Measurements from ENCODE around the gene MMEL1.
"Not testable (repeated sequence)": the region's sequence is repeated elsewhere in the genome, so short reads cannot be mapped to it uniquely, and the experiment has no call there.

DNA sequence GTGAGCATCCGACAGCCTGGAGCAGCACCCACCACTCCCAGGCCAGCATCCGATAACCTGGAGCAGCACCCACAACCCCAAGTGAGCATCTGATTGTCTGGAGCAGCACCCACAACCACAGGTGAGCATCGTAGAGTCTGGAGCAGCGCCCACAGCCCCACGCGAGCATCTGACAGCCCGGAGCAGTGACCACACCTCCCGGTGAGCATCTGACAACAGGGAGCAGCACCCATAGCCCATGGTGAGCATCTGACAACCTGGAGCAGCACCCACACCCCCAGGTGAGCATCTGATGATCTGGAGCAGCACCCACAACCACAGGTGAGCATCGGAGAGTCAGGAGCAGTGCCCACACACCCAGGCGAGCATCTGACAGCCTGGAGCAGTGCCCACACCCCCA is 25.1 kb upstream of the MMEL1 start:
- not testable (repeated sequence) for TF ChIP-seq ZNF671 (CRISPR knock-in tag; IDR thresholded peaks at IDR 0.05); ZNF138 (CRISPR knock-in tag; conservative IDR thresholded peaks at IDR 0.05); PRRX2 (CRISPR knock-in tag; IDR thresholded peaks at IDR 0.05); NR3C1 (CRISPR knock-in tag; conservative IDR thresholded peaks at IDR 0.05; ENCODE audit: low read depth); FOXP1 (CRISPR knock-in tag; IDR thresholded peaks at IDR 0.05; ENCODE audit: borderline replicate concordance)
- TF ChIP-seq, protein P1, sequence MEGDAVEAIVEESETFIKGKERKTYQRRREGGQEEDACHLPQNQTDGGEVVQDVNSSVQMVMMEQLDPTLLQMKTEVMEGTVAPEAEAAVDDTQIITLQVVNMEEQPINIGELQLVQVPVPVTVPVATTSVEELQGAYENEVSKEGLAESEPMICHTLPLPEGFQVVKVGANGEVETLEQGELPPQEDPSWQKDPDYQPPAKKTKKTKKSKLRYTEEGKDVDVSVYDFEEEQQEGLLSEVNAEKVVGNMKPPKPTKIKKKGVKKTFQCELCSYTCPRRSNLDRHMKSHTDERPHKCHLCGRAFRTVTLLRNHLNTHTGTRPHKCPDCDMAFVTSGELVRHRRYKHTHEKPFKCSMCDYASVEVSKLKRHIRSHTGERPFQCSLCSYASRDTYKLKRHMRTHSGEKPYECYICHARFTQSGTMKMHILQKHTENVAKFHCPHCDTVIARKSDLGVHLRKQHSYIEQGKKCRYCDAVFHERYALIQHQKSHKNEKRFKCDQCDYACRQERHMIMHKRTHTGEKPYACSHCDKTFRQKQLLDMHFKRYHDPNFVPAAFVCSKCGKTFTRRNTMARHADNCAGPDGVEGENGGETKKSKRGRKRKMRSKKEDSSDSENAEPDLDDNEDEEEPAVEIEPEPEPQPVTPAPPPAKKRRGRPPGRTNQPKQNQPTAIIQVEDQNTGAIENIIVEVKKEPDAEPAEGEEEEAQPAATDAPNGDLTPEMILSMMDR (IDR thresholded peaks at IDR 0.05), result not testable (repeated sequence)
- TF ChIP-seq, protein P2, sequence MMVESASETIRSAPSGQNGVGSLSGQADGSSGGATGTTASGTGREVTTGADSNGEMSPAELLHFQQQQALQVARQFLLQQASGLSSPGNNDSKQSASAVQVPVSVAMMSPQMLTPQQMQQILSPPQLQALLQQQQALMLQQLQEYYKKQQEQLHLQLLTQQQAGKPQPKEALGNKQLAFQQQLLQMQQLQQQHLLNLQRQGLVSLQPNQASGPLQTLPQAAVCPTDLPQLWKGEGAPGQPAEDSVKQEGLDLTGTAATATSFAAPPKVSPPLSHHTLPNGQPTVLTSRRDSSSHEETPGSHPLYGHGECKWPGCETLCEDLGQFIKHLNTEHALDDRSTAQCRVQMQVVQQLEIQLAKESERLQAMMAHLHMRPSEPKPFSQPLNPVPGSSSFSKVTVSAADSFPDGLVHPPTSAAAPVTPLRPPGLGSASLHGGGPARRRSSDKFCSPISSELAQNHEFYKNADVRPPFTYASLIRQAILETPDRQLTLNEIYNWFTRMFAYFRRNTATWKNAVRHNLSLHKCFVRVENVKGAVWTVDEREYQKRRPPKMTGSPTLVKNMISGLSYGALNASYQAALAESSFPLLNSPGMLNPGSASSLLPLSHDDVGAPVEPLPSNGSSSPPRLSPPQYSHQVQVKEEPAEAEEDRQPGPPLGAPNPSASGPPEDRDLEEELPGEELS (CRISPR knock-in tag; IDR thresholded peaks at IDR 0.05), result not testable (repeated sequence)
- TF ChIP-seq, protein P3, sequence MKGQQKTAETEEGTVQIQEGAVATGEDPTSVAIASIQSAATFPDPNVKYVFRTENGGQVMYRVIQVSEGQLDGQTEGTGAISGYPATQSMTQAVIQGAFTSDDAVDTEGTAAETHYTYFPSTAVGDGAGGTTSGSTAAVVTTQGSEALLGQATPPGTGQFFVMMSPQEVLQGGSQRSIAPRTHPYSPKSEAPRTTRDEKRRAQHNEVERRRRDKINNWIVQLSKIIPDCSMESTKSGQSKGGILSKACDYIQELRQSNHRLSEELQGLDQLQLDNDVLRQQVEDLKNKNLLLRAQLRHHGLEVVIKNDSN (CRISPR knock-in tag; IDR thresholded peaks at IDR 0.05), result not testable (repeated sequence)
- TF ChIP-seq, protein P4, sequence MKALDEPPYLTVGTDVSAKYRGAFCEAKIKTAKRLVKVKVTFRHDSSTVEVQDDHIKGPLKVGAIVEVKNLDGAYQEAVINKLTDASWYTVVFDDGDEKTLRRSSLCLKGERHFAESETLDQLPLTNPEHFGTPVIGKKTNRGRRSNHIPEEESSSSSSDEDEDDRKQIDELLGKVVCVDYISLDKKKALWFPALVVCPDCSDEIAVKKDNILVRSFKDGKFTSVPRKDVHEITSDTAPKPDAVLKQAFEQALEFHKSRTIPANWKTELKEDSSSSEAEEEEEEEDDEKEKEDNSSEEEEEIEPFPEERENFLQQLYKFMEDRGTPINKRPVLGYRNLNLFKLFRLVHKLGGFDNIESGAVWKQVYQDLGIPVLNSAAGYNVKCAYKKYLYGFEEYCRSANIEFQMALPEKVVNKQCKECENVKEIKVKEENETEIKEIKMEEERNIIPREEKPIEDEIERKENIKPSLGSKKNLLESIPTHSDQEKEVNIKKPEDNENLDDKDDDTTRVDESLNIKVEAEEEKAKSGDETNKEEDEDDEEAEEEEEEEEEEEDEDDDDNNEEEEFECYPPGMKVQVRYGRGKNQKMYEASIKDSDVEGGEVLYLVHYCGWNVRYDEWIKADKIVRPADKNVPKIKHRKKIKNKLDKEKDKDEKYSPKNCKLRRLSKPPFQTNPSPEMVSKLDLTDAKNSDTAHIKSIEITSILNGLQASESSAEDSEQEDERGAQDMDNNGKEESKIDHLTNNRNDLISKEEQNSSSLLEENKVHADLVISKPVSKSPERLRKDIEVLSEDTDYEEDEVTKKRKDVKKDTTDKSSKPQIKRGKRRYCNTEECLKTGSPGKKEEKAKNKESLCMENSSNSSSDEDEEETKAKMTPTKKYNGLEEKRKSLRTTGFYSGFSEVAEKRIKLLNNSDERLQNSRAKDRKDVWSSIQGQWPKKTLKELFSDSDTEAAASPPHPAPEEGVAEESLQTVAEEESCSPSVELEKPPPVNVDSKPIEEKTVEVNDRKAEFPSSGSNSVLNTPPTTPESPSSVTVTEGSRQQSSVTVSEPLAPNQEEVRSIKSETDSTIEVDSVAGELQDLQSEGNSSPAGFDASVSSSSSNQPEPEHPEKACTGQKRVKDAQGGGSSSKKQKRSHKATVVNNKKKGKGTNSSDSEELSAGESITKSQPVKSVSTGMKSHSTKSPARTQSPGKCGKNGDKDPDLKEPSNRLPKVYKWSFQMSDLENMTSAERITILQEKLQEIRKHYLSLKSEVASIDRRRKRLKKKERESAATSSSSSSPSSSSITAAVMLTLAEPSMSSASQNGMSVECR (CRISPR knock-in tag; IDR thresholded peaks at IDR 0.05; ENCODE audit: borderline replicate concordance), result not testable (repeated sequence)
- TF ChIP-seq, protein P5, sequence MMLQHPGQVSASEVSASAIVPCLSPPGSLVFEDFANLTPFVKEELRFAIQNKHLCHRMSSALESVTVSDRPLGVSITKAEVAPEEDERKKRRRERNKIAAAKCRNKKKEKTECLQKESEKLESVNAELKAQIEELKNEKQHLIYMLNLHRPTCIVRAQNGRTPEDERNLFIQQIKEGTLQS (CRISPR knock-in tag; conservative IDR thresholded peaks at IDR 0.05), result not testable (repeated sequence)
- TF ChIP-seq, protein P6, sequence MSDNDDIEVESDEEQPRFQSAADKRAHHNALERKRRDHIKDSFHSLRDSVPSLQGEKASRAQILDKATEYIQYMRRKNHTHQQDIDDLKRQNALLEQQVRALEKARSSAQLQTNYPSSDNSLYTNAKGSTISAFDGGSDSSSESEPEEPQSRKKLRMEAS (CRISPR knock-in tag; IDR thresholded peaks at IDR 0.05), result not testable (repeated sequence)
